Activated CD4-positive, alpha-beta T cell treated with anti-CD3 and anti-CD28 coated beads, Interleukin-2, amount 10 ng/mL, durations not matched to agents 24 days and 14 days (primary cell): ENCODE results near the gene MRPL21. TPM values are rescaled to one million over a fixed set of nuclear protein-coding genes. Genes with fewer than 3 reads are reported as not detected.

ENCODE experiments used
- DNase-seq: peaks from one replicate; pipeline ENCODE4 v3.0.0; 2022
- H3K27ac Mint-ChIP-seq: one replicate; pipeline ENCODE4 v1.8.0; 2022; ENCODE audit warnings: mild to moderate bottlenecking, mixed read lengths
- H3K27me3 Mint-ChIP-seq: one replicate; pipeline ENCODE4 v1.8.0; 2022; ENCODE audit warnings: mixed read lengths
- H3K36me3 Mint-ChIP-seq: one replicate; pipeline ENCODE4 v1.8.0; 2022; ENCODE audit warnings: low read depth, mild to moderate bottlenecking, mixed read lengths
- H3K4me1 Mint-ChIP-seq: one replicate; pipeline ENCODE4 v1.8.0; 2021; ENCODE audit warnings: mixed read lengths
- H3K4me3 Mint-ChIP-seq: one replicate; pipeline ENCODE4 v1.8.0; 2022; ENCODE audit warnings: mild to moderate bottlenecking, moderate library complexity, mixed read lengths
- H3K9me3 Mint-ChIP-seq: one replicate; pipeline ENCODE4 v1.8.0; 2021; ENCODE audit warnings: mixed read lengths
- intact Hi-C: fragments of 100-400 bp; cut with micrococcal nuclease; formaldehyde crosslinking; loops from one replicate; pipeline ENCODE4 v1.15.1; 2023
- total RNA-seq: library from RNA; stranded (reverse); gene quantifications from 2 replicates; pipeline ENCODE4 v1.2.3, GENCODE V29; 2022

The MRPL21 gene
- 120 and 128 TPM in 2 replicates for total RNA-seq

GRCh38 chr11:68903288-68904247, at the start of gene MRPL21, which contains the start of gene IGHMBP2:
TSS of gene MRPL21 (minus strand) at chr11:68903832. CDS start at chr11:68903810, 22 bp downstream.
TSS of gene IGHMBP2 (plus strand) at chr11:68903891. CDS start at chr11:68903953, 62 bp downstream.
- Mint-ChIP-seq H3K27me3 (no peaks in the 10 kb centered on the region), H3K36me3 (peaks cover 30% of the 10 kb centered on the region), H3K4me3 (peak within 1 kb of the TSS; percentile 99), H3K27ac (peak within 1 kb of the TSS; percentile 94), H3K4me1 (peaks cover 26% of the 10 kb centered on the region), H3K9me3 (no peaks in the 10 kb centered on the region)
- DNase-seq, result peak; percentile 97
- intact Hi-C loops, result loop anchor here (1.0 to 5.0 kb wide), 2 partner anchors 60 to 144 kb away; partner anchors contain the start of gene TPCN2

GRCh38 chr11:68950762-68951161, 47.1 kb upstream of the MRPL21 start:
- no peak overlapping the region for H3K4me3 Mint-ChIP-seq
- H3K9me3 Mint-ChIP-seq, result no peaks in the 10 kb centered on the region
- no peak for DNase-seq
- intact Hi-C loops, result no loop called here
- peaks cover 3% of the 10 kb centered on the region for H3K4me1 Mint-ChIP-seq
- peaks cover 2% of the 10 kb centered on the region for H3K27me3 Mint-ChIP-seq
- H3K36me3 Mint-ChIP-seq, result no peaks in the 10 kb centered on the region
- H3K27ac Mint-ChIP-seq, result no peak overlapping the region

DNA sequence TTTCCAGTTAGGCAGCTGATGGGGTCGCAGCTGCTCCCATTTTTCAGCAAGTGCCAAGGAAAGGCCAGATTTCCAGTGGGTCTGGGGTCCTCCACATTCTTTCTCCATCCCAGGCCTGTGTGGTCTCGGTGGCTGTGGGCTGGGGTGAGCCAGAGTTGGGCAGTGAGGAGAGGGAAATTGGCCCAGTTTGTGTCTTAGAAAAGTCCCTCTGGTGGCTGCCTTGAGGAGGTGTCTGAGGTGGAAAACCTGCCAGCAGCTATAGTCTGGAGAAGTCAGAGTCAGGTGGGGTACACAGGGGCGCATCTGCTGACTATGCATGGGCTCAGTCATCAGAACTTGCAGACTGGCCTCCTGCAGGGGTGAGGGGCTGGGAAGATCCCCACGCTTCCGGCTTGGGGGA, 46.6 kb upstream of the MRPL21 start:
- H3K4me3 Mint-ChIP-seq, result no peak overlapping the region
- H3K9me3 Mint-ChIP-seq, result no peaks in the 10 kb centered on the region
- H3K4me1 Mint-ChIP-seq, result peaks cover 3% of the 10 kb centered on the region
- H3K36me3 Mint-ChIP-seq, result no peaks in the 10 kb centered on the region
- H3K27me3 Mint-ChIP-seq, result peaks cover 2% of the 10 kb centered on the region
- H3K27ac Mint-ChIP-seq, result no peak overlapping the region
- intact Hi-C loops, result no loop called here
- peak; percentile 60 for DNase-seq

GRCh38 chr11:68948935-68949334, 45.3 kb upstream of the MRPL21 start:
- no peaks in the 10 kb centered on the region for H3K36me3 Mint-ChIP-seq
- no peak for DNase-seq
- H3K9me3 Mint-ChIP-seq, result no peaks in the 10 kb centered on the region
- intact Hi-C loops, result no loop called here
- H3K27ac Mint-ChIP-seq, result no peak overlapping the region
- no peaks in the 10 kb centered on the region for H3K27me3 Mint-ChIP-seq
- peaks cover 3% of the 10 kb centered on the region for H3K4me1 Mint-ChIP-seq
- no peak overlapping the region for H3K4me3 Mint-ChIP-seq

DNA sequence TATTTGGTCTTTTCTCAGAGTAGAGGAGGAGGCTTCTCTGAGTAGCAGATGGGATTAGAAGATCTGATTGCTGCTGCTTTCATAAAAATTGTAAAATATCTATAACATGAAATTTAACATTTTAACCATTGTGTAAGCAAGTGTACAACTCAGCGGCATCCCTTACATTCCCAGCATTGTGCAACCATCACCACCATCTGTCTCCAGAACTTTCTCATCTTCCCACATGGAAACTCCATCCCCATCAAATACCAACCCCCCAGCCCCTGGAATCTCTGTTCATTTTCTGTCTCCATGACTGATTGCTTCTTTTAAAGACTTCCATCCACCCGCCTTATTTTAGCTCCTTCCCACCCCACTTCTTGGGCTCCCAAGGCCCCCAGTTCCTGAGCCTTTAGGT, 44.9 kb upstream of the MRPL21 start:
- no peak overlapping the region for H3K4me3 Mint-ChIP-seq
- H3K9me3 Mint-ChIP-seq, result no peaks in the 10 kb centered on the region
- no peak for DNase-seq
- no peak overlapping the region for H3K27ac Mint-ChIP-seq
- H3K36me3 Mint-ChIP-seq, result no peaks in the 10 kb centered on the region
- H3K27me3 Mint-ChIP-seq, result no peaks in the 10 kb centered on the region
- H3K4me1 Mint-ChIP-seq, result peaks cover 3% of the 10 kb centered on the region
- intact Hi-C loops, result no loop called here

GRCh38 chr11:68947151-68947550, 43.5 kb upstream of the MRPL21 start:
- H3K36me3 Mint-ChIP-seq, result no peaks in the 10 kb centered on the region
- H3K27ac Mint-ChIP-seq, result no peak overlapping the region
- H3K4me3 Mint-ChIP-seq, result no peak overlapping the region
- no peak for DNase-seq
- peaks cover 3% of the 10 kb centered on the region for H3K4me1 Mint-ChIP-seq
- intact Hi-C loops, result no loop called here
- no peaks in the 10 kb centered on the region for H3K9me3 Mint-ChIP-seq
- H3K27me3 Mint-ChIP-seq, result no peaks in the 10 kb centered on the region

DNA sequence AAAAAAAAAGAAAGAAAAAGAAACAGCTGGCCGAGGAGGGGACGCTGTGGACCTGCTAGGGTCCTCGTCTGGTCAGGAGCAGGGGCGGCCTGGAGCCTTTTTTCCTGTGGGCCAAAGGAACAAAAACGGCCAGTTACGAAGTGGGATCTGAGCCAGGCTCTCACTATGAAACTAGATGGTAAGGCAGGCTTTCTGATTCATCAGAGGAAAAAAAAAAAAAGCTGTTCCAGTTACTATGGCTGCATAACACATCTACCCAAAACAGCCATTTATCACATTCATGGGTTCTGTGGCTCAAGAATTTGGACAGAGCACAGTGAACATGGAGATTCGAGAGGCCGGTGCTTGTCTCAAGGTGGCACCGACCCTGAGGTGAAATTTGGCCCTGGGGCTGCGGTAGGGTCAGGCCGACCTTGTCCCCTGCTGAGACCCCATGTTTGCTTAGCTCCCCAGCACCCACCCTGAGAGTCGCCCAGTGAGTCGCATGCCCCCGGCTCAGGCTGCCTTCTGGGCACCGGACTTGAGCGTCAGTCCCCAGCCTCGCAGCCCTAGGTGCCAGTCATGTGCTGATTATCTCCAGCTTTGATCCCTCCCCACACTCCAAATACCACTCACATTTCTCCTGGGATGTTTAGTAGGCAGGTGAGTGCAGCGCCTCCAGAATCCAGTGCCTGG, 42.9 kb upstream of the MRPL21 start:
- Mint-ChIP-seq H3K4me1 (peaks cover 3% of the 10 kb centered on the region), H3K4me3 (no peak overlapping the region), H3K27me3 (no peaks in the 10 kb centered on the region), H3K36me3 (no peaks in the 10 kb centered on the region), H3K27ac (no peak overlapping the region), H3K9me3 (no peaks in the 10 kb centered on the region)
- intact Hi-C loops, result no loop called here
- no peak for DNase-seq

- Mint-ChIP-seq H3K27ac (no peak overlapping the region), H3K4me3 (no peak overlapping the region), H3K27me3 (no peaks in the 10 kb centered on the region), H3K36me3 (peaks cover 2% of the 10 kb centered on the region), H3K9me3 (no peaks in the 10 kb centered on the region), H3K4me1 (peaks cover under 1% of the 10 kb centered on the region)
- DNase-seq, result no peak
- intact Hi-C loops, result no loop called here
Observed at GRCh38 chr11:68942751-68943271, 39.2 kb upstream of the MRPL21 start.

GRCh38 chr11:68942095-68942620, 38.5 kb upstream of the MRPL21 start:
- Mint-ChIP-seq H3K9me3 (no peaks in the 10 kb centered on the region), H3K4me1 (no peaks in the 10 kb centered on the region), H3K4me3 (no peak overlapping the region), H3K27ac (no peak overlapping the region), H3K27me3 (no peaks in the 10 kb centered on the region), H3K36me3 (peaks cover 2% of the 10 kb centered on the region)
- DNase-seq, result no peak
- intact Hi-C loops, result no loop called here

- H3K27ac Mint-ChIP-seq, result no peak overlapping the region
- H3K9me3 Mint-ChIP-seq, result no peaks in the 10 kb centered on the region
- intact Hi-C loops, result no loop called here
- no peaks in the 10 kb centered on the region for H3K4me1 Mint-ChIP-seq
- H3K4me3 Mint-ChIP-seq, result no peak overlapping the region
- H3K27me3 Mint-ChIP-seq, result no peaks in the 10 kb centered on the region
- DNase-seq, result no peak
- peaks cover 2% of the 10 kb centered on the region for H3K36me3 Mint-ChIP-seq
Observed at GRCh38 chr11:68941324-68942094, 37.9 kb upstream of the MRPL21 start.

DNA sequence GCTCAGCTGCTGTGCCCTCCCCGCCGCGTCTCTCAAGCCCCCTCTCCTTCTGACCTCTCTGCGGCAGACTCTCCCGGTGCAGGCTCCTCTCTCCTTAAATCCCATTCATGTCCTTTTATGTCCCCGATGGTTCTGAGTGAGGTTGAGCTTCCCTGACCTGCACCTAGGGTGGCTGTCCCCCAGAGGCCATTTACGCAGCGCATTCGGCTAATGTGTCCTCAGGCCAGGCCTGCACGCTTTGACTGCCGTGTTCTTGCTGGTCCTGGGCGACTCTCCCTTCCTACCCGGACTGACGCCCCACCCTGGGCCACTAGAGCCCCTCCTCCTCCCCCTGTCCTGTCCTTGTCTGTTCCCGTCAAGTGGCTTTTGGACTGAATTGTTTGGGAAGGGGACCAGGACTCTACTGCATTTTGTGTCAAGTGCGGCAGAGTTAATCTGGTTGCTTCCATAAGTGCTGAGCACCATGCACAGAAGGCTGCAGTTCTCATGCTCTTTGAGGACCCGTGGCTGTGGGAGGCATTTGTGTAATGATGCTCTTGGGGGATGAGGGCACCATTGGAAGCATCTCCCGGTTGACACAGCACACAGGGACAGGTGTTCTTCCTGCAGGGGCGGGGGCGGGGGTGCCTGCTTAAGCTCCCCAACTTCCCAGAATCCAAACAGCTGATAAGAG, 37.2 kb upstream of the MRPL21 start:
- H3K27ac Mint-ChIP-seq, result no peak overlapping the region

DNA sequence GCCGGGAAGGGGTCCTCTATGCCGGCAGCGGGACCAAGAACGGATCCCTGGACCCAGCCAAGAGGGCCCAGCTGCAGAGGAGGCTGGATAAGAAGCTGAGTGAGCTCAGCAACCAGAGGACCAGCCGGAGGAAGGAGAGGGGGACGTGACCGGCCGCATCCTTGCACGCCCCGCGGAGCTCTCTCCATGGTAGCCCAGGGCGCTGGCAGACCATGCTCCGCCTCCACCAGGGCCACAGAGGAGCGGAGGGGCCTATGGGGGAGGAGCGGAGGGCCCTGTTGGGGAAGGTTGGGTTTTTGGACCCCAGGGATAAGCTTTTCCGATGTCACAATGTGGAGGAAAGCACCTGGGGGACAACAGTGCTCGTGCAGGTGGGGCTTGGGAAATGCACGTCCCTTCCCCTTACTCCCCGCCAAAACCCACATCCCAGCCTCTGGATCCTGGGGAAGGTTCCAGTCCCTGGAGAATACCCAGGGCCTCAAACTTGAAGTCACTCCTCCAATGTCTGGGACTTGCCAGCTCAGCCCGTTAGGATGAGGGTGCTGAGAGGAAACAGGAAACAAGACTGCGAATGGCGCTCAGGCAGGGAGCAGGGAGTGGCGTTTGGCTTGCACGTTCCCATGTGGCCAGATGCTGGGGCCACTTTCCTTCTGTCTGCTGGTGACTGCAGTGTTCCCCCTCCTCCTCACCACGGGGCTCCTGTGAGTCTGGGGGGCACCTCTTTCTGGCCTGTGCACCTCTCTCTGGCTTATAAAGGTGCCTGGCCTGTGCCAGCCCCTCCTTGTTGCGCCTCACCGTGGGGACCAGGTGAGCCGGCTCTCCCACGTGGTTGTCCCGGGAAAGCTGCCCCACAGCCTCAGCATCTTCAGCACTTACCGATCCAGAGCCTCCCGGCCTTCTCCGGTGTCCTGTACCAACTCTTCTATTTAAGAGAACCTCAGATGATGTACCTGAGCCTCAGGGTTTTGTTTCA, 36.2 kb upstream of the MRPL21 start:
- H3K27ac Mint-ChIP-seq, result no peak overlapping the region
- peaks cover 3% of the 10 kb centered on the region for H3K36me3 Mint-ChIP-seq
- no peaks in the 10 kb centered on the region for H3K4me1 Mint-ChIP-seq
- no peak for DNase-seq
- H3K27me3 Mint-ChIP-seq, result no peaks in the 10 kb centered on the region
- intact Hi-C loops, result no loop called here
- H3K4me3 Mint-ChIP-seq, result no peak overlapping the region
- H3K9me3 Mint-ChIP-seq, result no peaks in the 10 kb centered on the region

More for the DNA sequence above, 37.2 kb upstream of the MRPL21 start:
- H3K36me3 Mint-ChIP-seq, result peaks cover 3% of the 10 kb centered on the region
- H3K27me3 Mint-ChIP-seq, result no peaks in the 10 kb centered on the region
- intact Hi-C loops, result no loop called here
- no peaks in the 10 kb centered on the region for H3K4me1 Mint-ChIP-seq
- no peaks in the 10 kb centered on the region for H3K9me3 Mint-ChIP-seq
- no peak overlapping the region for H3K4me3 Mint-ChIP-seq
- no peak for DNase-seq
